Testis (tissue), 3 donors: ENCODE measurements around the gene DLEC1. TPM values are rescaled to one million over a fixed set of nuclear protein-coding genes. Genes with fewer than 3 reads are reported as not detected.

ENCODE experiments used
- DNase-seq: peaks from one replicate; pipeline ENCODE4 v3.0.0-alpha.2; 2019
- H3K27ac ChIP-seq, 2 donors: fragments of 200-600 bp; sonication (generic); one replicate each; pipeline ENCODE4 v1.5.1; 2019
- H3K27me3 ChIP-seq: fragments of 200-600 bp; sonication (generic); one replicate; pipeline ENCODE4 v1.5.1; 2019
- H3K36me3 ChIP-seq: fragments of 200-600 bp; sonication (generic); one replicate; pipeline ENCODE4 v1.5.1; 2017; ENCODE audit warnings: low read depth; ENCODE audit errors: missing control alignments
- H3K4me1 ChIP-seq: fragments of 200-600 bp; sonication (generic); one replicate; pipeline ENCODE4 v1.5.1; 2019
- H3K4me3 ChIP-seq, 2 donors: fragments of 200-600 bp; sonication (generic); one replicate each; pipeline ENCODE4 v1.5.1; 2017 to 2019
- H3K9me3 ChIP-seq: fragments of 200-600 bp; sonication (generic); one replicate; pipeline ENCODE4 v1.5.1; 2017
- POLR2A ChIP-seq: fragments of 450-650 bp; IDR thresholded peaks from one replicate; pipeline ENCODE4 v1.6.1; 2017; ENCODE audit warnings: antibody characterized with exemption, mild to moderate bottlenecking, moderate library complexity
- WGBS, 2 donors: methylation state at CpG; one replicate each; pipeline ENCODE4 v1.1.5; 2018; 5-methylcytosine and 5-hydroxymethylcytosine counted together
- intact Hi-C: fragments of 100-400 bp; cut with DNase I; formaldehyde crosslinking; loops from one replicate; pipeline ENCODE4 v1.15.1; 2023; ENCODE audit warnings: low total_unique reads
- polyA plus RNA-seq: library from polyadenylated mRNA; stranded (reverse); fragments of 350-450 nt; fragmentation: Illumina TruSeq; extraction: RNeasy Lipid Tissue Mini Kit (QIAGEN cat#74804); gene quantifications from one replicate; pipeline ENCODE4 v1.2.3, GENCODE V29; 2014; ENCODE audit warnings: low read depth, low replicate concordance; ENCODE audit not compliant: insufficient read depth
- total RNA-seq, 2 donors: library from RNA; depleted of rRNA; stranded (reverse); fragments of >200 nt; gene quantifications; one replicate each; pipeline ENCODE4 v1.2.3, GENCODE V29; 2016
- TF ChIP-seq, protein P1 (sequence below), 3 experiments: fragments of 450-650 bp in 2 of 3; fragments of 200-600 bp in 1 of 3; sonication (generic) in 1 of 3; IDR thresholded peaks; one replicate each; pipeline ENCODE4 v1.5.1; 2016 to 2019; ENCODE audit warnings: antibody characterized with exemption in 3 of 3, mild to moderate bottlenecking in 2 of 3, moderate library complexity in 1 of 3

Gene DLEC1
- total and polyA plus RNA-seq, 3 donors from 2014 or later: 32.3 to 40.8 (median 36.9) TPM

DNA sequence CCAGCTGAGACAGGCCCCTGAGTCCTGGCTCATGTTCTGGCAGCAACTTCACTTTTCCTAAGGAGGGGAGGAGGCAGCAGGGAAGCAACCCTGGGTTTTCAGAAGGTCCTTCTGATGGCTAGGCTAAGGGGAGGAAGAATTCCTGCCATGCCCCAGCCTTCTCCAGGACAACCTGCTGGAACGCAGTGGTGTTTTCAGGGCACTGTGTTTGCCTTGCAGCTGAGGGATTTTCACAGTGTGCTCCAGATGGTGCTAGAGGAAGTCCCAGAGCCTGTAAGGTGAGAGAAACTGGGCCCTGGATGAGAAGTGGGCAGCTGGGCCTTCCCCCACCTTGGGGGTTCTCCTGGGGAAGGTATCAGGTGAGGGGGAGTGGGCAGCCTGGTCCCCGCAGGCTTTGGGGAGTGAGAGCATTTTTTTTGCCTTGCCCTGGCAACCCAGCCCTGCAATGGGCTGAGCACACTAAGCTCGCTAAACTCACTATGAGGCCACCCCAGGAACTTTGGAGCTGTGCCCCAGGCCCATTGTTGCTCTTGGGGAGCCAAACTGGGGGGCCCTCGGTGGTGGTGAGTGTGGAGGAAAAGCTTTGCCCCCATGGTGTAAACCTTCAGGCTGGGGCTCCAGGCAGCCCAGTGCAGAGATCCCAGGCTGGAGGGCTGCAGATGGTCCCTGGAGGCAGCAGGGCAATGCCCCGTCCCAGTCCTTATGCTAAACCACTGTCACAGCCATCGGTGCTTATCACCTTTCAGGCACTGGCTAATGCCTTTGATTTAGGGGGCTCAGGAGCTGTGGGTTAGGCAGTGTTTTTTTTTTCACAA, 56.9 kb downstream of the DLEC1 start:
- no peak overlapping the region for H3K27ac ChIP-seq
- no peaks in the 10 kb centered on the region for H3K9me3 ChIP-seq
- TF ChIP-seq POLR2A: no peak
- TF ChIP-seq, protein P1, sequence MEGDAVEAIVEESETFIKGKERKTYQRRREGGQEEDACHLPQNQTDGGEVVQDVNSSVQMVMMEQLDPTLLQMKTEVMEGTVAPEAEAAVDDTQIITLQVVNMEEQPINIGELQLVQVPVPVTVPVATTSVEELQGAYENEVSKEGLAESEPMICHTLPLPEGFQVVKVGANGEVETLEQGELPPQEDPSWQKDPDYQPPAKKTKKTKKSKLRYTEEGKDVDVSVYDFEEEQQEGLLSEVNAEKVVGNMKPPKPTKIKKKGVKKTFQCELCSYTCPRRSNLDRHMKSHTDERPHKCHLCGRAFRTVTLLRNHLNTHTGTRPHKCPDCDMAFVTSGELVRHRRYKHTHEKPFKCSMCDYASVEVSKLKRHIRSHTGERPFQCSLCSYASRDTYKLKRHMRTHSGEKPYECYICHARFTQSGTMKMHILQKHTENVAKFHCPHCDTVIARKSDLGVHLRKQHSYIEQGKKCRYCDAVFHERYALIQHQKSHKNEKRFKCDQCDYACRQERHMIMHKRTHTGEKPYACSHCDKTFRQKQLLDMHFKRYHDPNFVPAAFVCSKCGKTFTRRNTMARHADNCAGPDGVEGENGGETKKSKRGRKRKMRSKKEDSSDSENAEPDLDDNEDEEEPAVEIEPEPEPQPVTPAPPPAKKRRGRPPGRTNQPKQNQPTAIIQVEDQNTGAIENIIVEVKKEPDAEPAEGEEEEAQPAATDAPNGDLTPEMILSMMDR (IDR thresholded peaks at IDR 0.05): no peak
- H3K36me3 ChIP-seq: no peaks in the 10 kb centered on the region
- intact Hi-C loops: no loop called here
- no peaks in the 10 kb centered on the region for H3K27me3 ChIP-seq
- H3K4me1 ChIP-seq: no peaks in the 10 kb centered on the region
- no peak overlapping the region for H3K4me3 ChIP-seq
- WGBS, 2 donors: 79 to 90% methylated on average over 2 to 6 of the region's 6 CpGs
- DNase-seq: no peak

DNA sequence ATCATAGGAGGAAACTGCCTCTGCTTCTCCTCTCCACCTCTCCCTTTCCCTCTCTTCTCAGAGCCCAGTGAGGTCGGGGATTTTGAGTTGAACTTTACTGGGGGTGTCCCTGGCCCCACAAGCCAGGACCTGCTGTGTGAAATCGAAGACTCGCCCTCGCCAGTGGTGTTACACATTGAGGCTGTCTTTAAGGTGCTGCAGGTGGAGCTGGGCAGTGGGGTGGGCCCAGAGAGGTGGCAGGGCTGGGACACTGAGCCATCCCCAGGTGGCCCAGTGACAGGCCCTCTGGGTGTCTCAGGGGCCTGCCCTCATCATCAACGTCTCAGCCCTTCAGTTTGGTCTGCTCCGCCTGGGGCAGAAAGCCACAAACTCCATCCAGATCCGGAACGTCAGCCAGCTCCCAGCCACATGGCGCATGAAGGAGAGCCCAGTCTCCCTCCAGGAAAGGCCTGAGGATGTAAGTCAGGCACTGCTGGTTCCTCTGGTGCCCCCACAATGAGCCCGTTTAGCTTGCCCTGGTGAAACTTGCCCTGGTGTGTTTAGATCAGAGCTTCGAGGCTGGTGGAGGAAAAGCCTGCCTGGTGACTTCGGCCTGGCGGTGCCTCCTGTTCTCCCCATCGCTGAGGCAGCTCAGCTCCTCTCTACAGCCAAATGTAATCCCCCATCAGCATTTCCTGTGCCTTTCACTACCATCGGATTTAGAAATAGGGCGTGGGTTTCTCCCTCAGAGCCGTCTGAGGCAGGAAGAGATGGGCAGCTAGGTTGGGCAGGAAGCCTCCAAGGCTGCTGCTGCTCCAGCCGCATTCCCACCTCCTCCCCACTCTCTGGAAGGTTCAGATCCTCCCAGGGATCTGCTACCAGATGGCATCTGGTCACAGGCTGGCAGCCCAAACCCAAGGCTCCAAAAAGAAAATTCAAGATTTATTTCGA, 58.7 kb downstream of the DLEC1 start:
- no peak for DNase-seq
- Histone ChIP-seq H3K27me3 (no peaks in the 10 kb centered on the region), H3K9me3 (no peaks in the 10 kb centered on the region), H3K4me3 (no peak overlapping the region), H3K4me1 (peaks cover 5% of the 10 kb centered on the region), H3K27ac (no peak overlapping the region), H3K36me3 (no peaks in the 10 kb centered on the region)
- intact Hi-C loops: no loop called here
- TF ChIP-seq, protein P1 (IDR thresholded peaks at IDR 0.05): no peak
- no peak for TF ChIP-seq POLR2A
- 84 to 87% methylated on average over 11 to 19 of the region's 19 CpGs for WGBS, 2 donors

- Histone ChIP-seq H3K36me3 (no peaks in the 10 kb centered on the region), H3K27me3 (no peaks in the 10 kb centered on the region), H3K9me3 (no peaks in the 10 kb centered on the region), H3K27ac (no peak overlapping the region), H3K4me1 (peaks cover 5% of the 10 kb centered on the region), H3K4me3 (no peak overlapping the region)
- DNase-seq: no peak
- intact Hi-C loops: no loop called here
- TF ChIP-seq, protein P1 (IDR thresholded peaks at IDR 0.05): no peak
- no peak for TF ChIP-seq POLR2A
- WGBS, 2 donors: 84 to 90% methylated on average over 9 of the region's 9 CpGs
These were observed 59.3 kb downstream of the DLEC1 start for GRCh38 chr3:38098376-38098723.

DNA sequence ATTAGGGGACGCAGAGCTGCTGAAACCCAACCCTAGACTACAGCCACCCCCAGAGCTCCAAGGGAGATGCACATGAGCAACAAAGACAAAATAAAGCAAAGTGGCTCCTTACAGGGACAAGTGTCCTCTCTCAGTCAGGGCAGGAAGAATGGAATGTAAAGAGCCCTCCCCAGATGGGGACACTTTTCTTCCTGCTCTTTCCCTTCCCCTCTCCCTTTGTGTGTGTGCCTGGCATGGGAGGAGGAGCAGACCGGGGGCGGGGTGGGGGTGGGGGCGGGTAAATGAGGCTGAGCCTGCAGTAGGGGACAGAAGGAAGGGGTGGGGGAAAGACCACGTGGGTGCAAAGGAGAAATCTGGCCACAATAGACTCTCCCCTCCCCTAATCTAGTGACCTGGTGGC, 60.5 kb downstream of the DLEC1 start:
- Histone ChIP-seq H3K36me3 (no peaks in the 10 kb centered on the region), H3K4me1 (peaks cover 5% of the 10 kb centered on the region), H3K27me3 (no peaks in the 10 kb centered on the region), H3K9me3 (no peaks in the 10 kb centered on the region), H3K27ac (no peak overlapping the region), H3K4me3 (no peak overlapping the region)
- TF ChIP-seq, protein P1 (IDR thresholded peaks at IDR 0.05): no peak
- TF ChIP-seq POLR2A: no peak
- WGBS, 2 donors: 41 to 43% methylated on average over 5 of the region's 5 CpGs
- intact Hi-C loops: no loop called here
- no peak for DNase-seq
